HG03457 (cell line): Measurements from ENCODE around the gene PFKFB3.
"Not testable (repeated sequence)": the region's sequence is repeated elsewhere in the genome, so short reads cannot be mapped to it uniquely, and the experiment has no call there.

Experiments
- ATAC-seq: cut with Tn5 transposase; IDR thresholded peaks from one replicate; pipeline ENCODE4 v1.9.1; 2021; ENCODE audit warnings: moderate number of reproducible peaks; ENCODE audit not compliant: unreplicated experiment

Gene PFKFB3

DNA sequence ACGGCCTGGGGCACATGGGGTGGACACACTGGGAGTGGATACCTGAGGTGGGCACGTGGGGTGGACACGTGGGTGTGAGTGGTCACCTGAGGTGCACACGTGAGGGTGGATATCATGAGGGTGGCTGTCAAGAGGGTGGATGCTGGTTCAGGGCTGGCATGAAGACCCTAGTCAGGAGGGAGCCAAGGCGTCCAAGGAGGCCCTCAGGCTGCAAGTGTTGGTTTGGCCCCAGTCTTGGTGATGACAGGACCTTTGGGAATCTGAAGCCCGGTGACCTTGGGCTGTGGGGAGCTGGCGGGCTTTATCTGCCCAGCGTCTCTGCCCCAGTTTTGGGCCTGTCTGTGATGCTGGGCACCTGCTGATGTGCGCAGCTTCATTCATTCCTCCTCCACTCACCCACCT lies 24.9 kb upstream of the PFKFB3 start:
- no peak for ATAC-seq

DNA sequence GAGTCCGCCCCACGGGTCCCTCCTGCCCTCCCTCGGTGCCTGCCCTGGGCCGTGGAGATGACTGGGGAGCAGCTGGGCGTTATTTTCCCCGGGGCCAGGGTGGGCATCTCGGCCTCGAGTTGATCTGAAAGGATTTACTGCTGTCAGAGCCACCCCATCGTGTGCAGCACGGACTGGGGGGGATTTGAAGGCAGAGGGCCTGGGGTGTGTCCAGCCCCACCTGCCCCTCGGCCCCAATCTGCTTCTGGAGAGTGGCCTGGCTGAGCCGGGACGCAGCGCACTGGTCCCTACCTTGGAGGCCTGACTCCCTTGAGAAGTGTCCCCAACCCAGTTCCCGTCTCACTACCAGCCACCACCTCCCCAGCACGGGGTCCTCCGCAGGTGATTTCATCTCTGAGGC lies 24.2 kb upstream of the PFKFB3 start:
- no peak for ATAC-seq

DNA sequence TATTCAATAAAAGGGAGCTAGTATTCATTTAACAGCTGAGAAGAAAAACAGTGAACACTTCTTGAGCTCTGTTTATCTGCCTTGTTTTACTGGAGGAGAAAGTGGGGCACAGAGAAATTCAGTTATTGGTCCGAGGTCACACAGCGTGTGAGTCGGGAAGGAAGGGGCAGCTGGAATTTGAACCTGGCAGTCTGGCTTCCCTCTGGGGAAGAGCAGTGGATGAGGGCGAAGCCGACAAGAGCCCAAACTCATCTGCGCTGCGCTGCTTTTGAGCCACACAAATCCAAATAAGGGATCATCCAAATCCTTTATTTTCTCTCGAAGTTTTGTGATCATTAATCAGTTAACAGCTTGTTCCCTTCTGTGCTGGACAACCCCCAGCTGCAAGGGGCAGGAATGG lies 23.7 kb upstream of the PFKFB3 start:
- no peak for ATAC-seq

DNA sequence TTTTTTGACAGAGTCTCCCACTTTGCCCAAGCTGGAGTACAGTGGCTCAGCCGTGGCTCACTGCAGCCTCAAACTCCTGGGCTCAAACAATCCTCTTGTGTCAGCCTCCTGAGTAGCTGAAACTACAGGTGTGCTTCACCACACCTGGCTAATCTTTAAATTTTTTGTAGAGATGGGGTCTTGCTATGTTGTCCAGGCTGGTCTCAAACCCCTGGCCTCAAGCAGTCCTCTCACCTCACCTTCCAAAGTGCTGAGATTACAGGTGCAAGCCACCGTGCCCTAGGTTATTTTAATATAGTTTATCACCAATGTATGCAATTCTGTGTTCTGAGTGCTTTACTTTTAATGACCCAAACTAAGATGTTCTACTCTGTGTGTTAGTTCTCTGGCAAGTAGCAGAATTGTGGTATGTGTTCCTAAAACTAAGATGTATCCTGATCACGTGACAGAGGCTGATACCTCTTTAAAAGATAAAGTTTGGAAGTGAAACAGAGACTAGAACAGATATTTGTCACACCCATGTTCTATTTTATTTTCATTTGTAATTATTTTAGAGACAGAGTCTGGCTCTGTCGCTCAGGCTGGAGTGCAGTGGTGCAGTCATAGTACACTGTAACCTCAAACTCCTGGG lies 22.1 kb upstream of the PFKFB3 start:
- no peak for ATAC-seq

DNA sequence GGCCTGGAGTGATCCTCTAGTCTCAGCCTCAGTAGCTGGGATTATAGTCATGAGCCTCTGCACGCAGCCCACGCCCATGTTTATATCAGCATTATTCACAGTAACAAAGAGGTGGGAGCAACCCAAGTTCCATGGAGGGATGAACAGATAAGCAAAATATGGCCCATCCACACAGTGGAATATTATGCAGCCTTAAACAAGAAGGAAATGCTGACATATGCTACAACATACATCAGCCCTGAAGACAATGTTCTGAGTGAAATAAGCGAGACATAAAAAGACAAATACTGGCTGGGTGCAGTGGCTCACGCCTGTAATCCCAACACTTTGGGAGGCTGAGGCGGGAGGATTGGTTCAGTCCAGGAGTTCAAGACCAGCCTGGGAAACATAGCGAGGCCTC lies 21.5 kb upstream of the PFKFB3 start:
- no peak for ATAC-seq

DNA sequence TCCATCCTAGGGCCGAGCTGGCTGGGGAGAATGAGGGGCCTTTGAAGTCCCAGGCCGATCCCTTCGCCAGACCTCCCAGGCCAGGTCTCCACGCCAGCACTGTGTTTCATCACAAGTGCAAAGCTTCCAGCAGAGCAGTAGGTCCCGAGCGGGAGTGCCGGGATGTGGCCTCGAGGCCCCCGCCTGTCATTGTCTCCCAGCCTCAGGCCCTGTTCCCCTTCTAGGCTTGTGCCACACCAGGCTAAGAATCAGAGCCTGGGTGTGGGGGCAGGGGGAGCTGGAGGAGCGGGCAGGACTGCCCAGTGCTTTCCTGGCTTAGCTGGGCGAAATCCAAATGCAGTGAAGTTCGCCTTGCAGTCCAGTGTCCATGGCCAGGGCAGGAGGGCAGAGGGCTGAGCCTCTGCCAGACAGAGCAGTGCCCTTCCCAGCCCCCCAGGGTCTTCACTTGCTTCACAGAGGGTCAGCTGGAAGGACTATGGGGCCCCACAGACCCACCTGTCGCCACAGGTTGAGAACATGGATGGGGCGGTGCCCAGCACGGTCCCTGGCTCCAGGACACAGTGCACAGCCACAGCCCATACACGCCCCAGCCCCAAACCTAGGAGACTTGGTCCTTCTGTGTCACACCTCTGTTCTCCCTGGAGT lies 20.2 kb upstream of the PFKFB3 start:
- no peak for ATAC-seq

DNA sequence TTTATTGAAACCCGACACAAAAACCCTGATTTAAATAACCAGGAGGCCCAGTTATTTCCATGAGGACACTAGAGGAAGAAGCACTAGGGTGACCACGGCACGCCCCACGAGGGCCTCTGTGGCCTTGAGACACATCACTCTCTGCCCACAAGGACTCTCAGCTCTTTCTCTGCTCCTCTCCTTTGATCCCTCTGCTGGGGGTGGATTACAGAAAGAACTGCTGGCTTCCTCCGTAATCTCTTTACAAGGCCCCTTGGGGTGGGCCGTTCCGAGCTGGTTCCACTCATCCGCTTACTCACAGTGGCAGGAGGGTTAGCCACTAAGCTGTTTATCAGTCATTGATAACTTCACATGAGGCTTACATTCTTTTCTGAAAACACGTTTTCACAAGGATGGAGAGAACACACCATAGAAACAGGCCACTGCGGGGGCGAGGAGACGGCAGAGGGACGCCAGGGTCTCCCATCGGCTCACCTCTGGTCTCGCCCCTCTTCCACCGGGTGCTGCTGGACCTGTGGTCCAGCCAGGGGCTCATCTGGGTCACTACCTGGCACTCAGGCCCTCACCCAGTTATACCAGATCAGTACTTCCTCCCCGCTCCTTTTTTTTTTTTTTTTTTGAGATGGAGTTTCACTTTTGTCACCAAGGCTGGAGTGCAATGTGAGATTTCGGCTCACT lies 17.6 kb upstream of the PFKFB3 start:
- ATAC-seq: no peak

DNA sequence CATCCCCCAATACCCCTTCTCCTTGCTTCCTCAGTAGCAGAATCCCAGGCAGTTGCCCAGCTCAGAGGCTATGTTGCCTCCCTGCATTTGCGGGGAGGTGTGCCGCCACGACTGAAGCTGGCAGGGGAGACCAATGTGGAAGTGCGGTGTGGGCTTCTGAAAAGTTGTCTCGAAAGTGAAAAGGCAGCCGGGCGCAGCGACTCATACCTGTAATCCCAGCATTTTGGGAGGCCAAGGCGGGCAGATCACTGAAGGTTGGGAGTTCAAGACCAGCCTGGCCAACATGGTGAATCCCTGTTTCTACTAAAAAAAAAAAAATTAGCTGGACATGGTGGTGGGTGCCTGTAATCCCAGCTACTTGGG lies 15.9 kb upstream of the PFKFB3 start:
- no peak for ATAC-seq

DNA sequence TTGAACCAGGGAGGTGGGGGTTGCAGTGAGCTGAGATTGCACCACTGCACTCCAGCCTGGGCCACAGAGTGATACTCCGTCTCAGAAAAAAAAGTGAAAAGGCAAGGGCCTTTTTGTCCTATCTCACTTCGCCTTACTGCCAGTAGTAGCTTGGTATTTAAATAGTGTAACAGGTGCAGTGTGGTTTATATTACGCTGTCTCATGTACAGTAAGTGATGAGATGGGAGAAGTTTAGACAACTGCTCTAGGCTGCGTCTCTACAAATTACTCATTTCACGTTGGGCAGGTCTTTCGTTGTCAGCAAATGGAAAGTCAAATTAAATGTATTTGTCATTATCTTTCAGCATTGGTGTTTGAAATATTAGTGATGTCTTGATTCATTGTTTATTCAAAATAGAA lies 15.5 kb upstream of the PFKFB3 start:
- no peak for ATAC-seq

DNA sequence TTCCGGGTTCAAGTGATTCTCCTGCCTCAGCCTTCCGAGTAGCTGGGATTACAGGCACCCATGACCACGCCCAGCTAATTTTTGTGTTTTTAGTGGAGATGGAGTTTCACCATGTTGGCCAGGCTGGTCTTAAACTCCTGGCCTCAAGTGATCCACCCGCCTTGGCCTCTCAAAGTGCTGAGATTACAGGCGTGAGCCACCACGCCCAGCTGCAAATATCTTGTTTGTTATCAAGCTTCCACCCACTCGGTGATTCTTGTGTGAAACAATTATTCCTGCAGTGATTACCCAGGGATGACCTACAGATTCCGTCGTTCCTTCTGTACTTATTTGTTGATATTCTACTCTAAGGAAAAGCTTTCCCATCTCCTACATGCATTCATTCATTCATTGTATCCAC lies 12.7 kb upstream of the PFKFB3 start:
- ATAC-seq: not testable (repeated sequence)

DNA sequence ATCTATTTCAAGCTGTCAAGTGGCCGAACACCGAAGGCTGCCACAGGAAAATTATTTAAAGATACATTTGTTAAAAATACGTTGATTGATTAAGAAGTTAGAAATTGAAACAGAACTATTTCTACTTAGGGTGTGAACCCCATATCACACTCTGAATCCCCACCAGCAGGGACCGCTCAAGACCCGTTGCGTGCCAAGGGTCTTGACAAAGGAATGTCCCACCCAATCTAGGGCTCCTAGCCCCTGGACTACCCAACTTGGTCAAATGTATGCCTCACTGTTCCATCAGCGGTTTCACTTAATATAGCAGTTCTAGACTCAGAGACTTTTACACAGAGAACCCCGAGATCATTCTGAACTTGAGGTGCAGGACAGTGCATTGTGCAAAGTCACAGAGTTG lies 11.6 kb upstream of the PFKFB3 start:
- ATAC-seq: no peak

DNA sequence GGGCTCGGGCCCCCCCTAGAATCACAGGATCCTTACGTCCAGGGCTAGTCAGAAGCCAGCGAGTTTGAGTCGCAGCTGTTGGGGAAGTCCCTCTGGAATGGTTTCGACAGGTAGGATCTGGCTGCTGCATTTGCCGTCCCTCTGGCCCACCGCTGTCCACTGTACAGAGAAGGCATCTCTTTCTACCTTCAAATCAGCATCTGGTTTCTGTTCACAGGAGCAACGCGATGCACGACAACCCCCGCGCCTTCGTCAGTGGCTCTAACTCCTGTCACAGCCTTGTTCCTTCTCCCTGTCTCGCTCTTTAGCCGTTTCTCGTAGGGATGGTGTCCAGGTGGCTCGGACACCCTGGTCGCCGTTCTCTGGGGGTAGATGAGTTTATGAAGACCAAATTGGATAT lies 11.2 kb upstream of the PFKFB3 start:
- ATAC-seq: no peak

DNA sequence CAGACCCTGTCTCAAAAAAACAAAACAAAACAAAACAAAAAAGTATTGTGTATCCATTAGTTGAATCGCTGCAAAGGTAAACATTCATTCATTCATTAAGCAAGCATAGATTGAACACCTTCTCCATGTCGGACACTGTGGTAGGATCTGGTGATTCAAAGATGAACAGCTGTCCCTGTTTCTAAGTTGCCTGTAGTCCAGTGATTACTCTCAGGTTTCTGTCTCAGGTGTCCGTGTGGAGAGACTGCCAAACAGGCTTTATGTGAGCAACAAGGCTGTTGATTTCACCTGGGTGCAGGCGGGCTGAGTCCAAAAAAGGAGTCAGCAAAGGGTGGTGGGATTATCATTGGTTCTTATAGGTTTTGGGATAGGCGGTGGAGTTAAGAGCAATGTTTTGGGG lies 9.4 kb upstream of the PFKFB3 start:
- ATAC-seq: not testable (repeated sequence)

DNA sequence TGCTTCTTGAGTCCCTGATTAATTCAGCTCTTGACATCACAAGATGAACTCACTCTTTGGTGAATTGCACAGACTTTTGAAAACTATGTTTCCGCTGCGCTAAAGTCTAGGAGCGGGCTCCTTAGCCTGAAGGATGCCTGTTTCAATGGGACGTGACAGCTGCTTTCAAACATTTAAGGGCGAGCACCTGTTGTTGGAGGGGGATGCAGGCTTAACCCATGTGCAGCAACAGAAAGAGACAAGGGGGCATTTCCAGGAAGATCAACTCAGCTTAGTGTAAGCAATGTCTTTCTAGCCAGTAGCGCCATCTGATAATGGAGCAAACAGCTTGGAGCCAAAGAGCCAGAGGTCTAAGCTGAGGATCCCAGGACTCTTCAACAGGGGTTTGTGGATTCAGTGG lies 8.4 kb upstream of the PFKFB3 start:
- ATAC-seq: no peak

DNA sequence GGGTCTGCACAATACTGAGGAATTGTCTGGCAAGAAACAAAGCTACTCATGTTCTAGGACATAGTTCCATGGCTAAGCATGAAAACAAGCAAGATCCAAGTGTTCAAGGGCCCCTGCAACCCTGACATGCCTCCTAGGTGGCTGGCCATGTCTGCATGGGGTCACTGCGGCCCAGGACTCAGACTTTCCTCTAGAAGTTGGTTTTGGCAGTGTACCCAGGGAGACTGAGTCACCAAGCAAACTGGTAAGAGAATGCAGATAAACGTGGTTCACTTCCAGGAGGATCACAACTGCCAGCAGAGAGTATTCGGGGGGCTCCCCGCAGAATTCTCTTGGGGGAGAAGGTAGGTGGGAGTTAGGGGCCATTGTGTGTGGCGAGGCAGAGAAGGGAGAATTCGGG lies 7.4 kb upstream of the PFKFB3 start:
- ATAC-seq: no peak

DNA sequence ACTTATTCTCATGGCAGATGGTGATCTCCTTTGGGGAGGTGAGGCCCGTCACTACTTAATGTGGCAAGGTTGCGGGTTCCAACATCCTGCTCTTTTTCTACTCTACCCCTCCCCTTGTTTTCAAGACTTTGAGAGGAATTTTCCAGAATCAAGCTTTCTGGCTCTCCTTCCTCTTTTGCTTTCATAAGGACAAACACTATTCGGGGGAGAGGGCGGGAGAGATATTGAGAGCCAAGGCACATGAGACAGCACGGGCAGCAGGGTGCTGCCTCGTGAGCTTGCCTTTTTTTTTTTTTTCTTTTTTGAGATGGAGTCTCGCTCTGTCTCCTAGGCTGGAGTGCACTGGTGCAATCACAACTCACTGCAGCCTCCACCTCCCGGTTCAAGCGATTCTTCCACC lies 6.9 kb upstream of the PFKFB3 start:
- no peak for ATAC-seq

DNA sequence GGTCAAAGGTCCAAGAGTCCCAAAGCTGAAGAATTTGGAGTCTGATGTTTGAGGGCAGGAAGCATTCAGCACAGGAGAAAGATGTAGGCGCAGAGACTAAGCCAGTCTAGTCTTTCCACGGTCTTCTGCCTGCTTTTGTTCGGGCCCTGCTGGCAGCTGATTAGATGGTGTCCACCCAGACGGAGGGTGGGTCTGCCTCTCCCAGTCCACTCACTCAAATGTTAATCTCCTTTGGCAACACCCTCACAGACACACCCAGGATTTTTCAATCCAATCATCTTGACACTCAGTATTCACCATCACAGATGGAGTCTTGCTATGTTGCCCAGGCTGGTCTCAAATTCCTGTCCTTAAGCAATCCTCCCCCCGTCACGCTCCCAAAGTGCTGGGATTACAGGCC lies 6.2 kb upstream of the PFKFB3 start:
- not testable (repeated sequence) for ATAC-seq

DNA sequence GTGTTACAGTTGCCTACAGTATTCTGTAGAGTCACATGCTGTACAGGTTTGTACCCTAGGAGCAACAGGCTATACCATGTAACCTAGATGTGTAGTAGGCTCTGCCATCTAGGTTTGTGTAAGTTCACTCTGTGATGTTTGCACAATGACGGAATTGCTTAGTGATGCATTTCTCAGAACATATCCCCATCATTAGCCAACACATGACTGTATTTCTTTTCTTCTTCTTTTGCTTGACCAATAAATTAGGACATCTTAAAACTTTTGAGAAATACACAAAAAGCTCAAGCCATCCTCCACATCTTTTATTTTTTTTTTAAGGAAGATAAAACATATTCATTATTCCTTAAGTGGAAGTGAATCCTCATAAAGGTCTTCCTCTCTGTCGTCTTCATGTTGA lies 5.4 kb upstream of the PFKFB3 start:
- no peak for ATAC-seq

DNA sequence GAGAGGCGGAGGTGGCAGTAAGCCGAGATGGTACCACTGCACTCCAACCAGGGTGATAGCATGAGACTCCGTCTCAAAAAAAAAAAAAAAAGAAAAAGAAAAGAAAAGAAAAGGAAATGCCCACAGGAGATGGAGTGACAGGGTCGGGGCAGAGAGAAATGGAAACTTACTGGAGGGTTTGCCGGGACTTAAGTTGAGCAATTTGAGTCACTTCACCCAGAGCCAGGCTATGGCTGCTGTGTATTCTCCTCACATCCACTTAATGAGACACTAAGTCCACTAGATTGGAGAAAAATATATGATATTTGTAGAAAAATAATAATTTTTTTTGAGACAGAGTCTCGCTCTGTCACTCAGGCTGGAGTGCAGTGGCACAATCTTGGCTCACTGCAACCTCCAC lies 4.6 kb upstream of the PFKFB3 start:
- no peak for ATAC-seq

DNA sequence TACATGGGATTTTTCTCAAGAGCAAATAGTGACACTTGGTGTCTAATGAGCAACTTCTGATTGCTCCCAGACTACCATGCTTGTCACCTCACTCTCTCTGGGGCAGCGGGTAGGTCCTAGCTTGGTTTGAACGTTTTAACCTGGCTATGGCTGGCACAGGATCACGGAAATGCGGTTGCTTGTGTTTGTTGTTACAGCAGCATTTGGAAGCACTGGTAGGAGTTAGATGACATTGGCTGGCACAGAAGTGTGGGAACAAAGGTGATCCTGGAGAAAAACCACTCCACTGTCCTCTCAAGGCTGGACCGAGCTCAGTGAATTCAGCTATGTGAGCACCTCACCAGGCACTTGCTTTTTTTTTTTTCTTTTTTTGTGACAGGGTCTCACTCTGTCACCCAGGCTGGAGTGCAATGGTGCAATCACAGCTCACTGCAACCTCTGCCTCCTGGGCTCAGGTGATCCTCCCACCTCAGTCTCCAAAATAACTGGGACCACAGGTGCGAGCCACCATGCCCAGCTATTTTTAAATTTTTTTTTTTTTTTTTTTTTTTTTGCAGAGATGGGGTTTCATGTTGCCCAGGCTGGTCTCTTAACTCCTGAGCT lies 3.5 kb upstream of the PFKFB3 start:
- no peak for ATAC-seq

DNA sequence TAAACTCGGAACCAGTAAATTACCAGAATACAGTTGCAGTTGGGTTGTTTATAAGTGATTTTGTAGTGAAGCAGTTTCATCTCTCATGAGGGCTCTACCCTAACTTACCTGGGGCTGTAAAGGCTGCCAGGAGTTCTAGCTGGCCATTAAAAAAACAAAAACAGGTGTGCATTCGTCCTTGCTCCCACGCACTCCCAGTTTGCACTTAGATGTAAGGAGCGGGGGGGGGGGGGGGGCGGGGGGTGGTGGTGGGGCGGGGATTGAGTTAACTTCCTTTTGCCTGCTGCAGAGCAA lies 2.3 kb upstream of the PFKFB3 start:
- no peak for ATAC-seq

DNA sequence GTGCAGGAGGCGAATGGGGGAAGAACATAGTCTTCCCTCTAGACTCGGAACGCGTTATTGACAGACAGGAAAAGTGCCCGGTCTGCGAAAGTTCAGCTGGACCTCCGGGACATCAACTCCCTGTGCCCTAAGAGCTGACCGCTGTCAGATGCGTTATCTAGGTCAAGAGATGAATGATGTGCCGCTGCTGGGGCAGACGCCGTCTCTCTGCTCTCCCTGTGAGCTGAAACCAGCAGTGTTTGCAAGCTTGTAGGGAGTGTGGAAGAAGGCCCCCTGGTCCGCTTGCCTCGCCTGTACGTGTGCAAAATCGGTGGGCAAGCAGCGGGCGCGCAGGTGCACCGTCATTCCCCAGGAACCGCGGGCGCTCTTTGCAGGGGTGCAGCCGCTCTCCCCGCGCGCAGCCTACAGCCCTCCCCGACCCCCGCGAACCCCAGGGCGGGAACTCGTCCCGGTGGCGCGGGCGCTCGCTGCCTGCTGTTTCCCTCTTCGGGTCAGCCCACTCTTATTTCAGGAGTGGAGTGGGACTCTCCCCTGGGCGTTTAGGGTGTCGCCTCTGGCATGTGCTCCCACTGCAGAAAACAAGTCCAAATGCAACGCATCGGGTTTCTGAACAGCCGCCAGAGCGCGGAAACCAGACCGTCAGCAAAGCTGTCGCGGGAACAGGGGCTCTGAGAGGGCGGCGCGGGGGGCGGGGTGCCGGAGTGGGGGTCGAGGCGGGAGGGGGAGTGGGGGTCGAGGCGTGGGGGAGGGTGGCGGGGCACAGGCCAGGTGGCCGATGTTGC lies 1.8 kb upstream of the PFKFB3 start:
- no peak for ATAC-seq
